Astrocyte of the cerebellum (primary cell): ENCODE data around the gene FAM193A.

Experiments
- DNase-seq: peaks from one replicate; pipeline ENCODE4 v3.0.0-alpha.2; 2011; ENCODE audit warnings: low read depth
- H3K4me3 ChIP-seq: 2 replicates; pipeline ENCODE4 v1.5.1; 2011; ENCODE audit warnings: mild to moderate bottlenecking, low read depth, low read length, moderate library complexity
- CTCF ChIP-seq: IDR thresholded peaks from 2 replicates; pipeline ENCODE4 v1.5.1; 2012; ENCODE audit warnings: low read length, low read depth, moderate library complexity, mild to moderate bottlenecking; ENCODE audit errors: missing control alignments
- in situ Hi-C: cut with HindIII; loops from 2 replicates; pipeline ENCODE4 v1.10.0; 2017; ENCODE audit warnings: low sequenced_read_pairs

Gene FAM193A

GRCh38 chr4:2753436-2753835 is 217.0 kb downstream of the FAM193A start:
- H3K4me3 ChIP-seq = no peak overlapping the region
- DNase-seq = no peak
- TF ChIP-seq CTCF = no peak
- in situ Hi-C loops = loop anchor here (10.0 kb wide), 1 partner anchor 91 kb away; the partner anchor contains the start of gene ADD1

GRCh38 chr4:2754848-2755819 is 218.7 kb downstream of the FAM193A start:
- no peak for TF ChIP-seq CTCF
- DNase-seq = no peak
- H3K4me3 ChIP-seq = peak overlapping the region; percentile 75
- in situ Hi-C loops = loop anchor here (10.0 kb wide), 1 partner anchor 90 kb away; the partner anchor contains the start of gene ADD1

- DNase-seq = no peak
- peak within 1 kb of the TSS; percentile 75 for H3K4me3 ChIP-seq
- in situ Hi-C loops = loop anchor here (10.0 kb wide), 1 partner anchor 89 kb away; the partner anchor contains the start of gene ADD1
- peak; percentile 41 for TF ChIP-seq CTCF
Measured at GRCh38 chr4:2755821-2756690, 219.6 kb downstream of the FAM193A start, which contains the start of gene TNIP2. Gene TNIP2 (minus strand): TSS chr4:2756336. CDS start chr4:2756289, 47 bp downstream.

- in situ Hi-C loops = loop anchor here (10.0 kb wide), 1 partner anchor 88 kb away; the partner anchor contains the start of gene ADD1
- DNase-seq = no peak
- no peak for TF ChIP-seq CTCF
- peak overlapping the region; percentile 14 for H3K4me3 ChIP-seq
Measured at GRCh38 chr4:2756691-2757350, 220.4 kb downstream of the FAM193A start.

- TF ChIP-seq CTCF = no peak
- H3K4me3 ChIP-seq = no peak overlapping the region
- in situ Hi-C loops = loop anchor here (10.0 kb wide), 1 partner anchor 87 kb away; the partner anchor contains the start of gene ADD1
- DNase-seq = no peak
Measured at GRCh38 chr4:2757426-2757825, 221.0 kb downstream of the FAM193A start.
